Hematopoietic multipotent progenitor cell (in vitro differentiated cells): ENCODE measurements around the gene STAG2. TPM values are rescaled to one million over a fixed set of nuclear protein-coding genes. Genes with fewer than 3 reads are reported as not detected.

ENCODE experiments used
- DNase-seq, 3 donors: peaks; one replicate each; pipeline ENCODE4 v3.0.0-alpha.2; 2011 to 2015; ENCODE audit warnings: low read depth in 2 of 3, low spot score in 2 of 3
- total RNA-seq: library from RNA; depleted of rRNA; stranded (reverse); fragments of >200 nt; gene quantifications from one replicate; pipeline ENCODE4 v1.2.3, GENCODE V29; 2012

Gene STAG2
- total RNA-seq, 1 donor, result 39.6 TPM

DNA sequence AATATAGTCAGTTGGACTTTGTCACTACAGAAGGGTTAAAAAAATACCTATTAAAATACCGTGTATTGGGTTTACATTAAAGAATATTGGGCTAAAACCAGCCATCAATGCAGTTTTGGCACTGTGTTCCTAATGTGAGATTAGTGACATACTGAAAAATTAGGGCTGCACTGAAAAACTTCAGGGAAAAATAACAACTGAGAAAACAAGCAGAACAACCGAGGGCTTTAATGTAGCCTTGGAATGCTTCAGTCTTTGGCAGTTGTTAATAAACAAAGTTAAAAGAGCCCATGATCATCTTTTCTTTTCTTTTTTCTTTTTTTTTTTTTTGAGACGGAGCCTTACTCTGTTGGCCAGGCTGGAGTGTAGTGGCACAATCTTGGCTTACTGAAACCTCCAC lies 12.4 kb downstream of the STAG2 start:
- DNase-seq, result no peak

DNA sequence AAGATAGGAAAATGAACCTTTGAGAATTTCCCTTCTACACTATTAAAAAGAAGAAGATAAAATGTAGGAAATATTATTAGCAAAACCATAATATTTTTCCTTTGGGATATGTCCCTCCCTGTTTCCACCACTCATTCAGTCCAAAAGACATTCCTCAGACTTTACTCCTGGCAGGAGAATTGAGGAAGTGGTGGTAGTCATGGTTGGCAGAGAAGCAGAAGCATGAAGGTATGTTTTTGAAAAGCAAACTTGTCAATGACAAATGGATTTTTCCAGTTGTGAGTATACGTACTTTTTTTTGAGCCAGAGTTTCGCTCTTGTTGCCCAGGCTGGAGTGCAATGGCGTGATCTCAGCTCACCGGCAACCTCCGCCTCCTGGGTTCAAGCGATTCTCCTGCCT lies 13.7 kb downstream of the STAG2 start:
- DNase-seq, result no peak

DNA sequence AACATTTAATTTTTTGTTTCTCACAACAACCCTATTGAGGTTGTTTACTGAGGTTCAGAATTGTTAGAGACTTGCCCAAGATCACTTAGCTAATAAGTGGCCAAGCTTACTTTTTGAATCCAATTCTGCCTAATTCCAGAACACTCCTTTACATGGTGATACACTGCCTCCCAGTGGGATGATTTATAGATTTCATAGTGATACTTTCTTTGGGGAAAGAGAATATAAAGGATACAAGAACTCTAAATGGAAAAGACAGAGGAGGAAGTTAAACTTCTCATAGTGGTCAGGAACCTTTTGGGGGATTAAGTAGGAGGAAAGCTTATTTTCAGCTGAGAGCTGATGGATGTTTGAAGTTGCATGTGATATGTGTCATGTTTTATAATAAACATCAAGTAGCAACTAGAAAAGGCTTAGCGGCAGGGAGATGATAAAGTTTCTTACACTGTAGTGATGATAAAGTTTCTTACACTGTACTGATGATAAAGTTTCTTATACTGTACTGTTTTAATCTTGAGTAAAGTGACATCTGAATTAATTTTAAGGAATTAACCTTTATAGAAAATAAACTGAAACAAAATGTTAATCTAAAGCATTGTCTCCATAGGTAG lies 15.3 kb downstream of the STAG2 start:
- peak in 1 of 3 donors; percentile 59 for DNase-seq

DNA sequence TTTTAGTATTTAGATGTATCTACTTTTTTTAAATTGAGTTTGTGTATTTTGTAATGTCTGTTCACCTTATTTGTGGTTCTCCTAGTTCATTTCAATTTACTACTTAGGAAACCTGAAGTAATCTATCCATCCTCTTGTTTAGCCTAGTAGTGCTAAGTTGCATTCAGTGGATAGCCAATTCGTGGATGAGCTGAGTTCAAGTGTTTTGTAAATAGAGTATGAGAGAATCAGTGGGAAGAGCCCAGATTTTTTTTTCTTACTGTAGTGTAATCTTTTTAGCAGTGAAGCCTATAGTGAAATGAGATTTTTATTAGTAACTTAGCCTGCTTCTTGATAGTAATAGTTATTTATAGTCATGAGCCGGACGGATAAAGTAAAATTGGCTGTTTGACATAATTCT lies 21.7 kb downstream of the STAG2 start:
- no peak for DNase-seq

DNA sequence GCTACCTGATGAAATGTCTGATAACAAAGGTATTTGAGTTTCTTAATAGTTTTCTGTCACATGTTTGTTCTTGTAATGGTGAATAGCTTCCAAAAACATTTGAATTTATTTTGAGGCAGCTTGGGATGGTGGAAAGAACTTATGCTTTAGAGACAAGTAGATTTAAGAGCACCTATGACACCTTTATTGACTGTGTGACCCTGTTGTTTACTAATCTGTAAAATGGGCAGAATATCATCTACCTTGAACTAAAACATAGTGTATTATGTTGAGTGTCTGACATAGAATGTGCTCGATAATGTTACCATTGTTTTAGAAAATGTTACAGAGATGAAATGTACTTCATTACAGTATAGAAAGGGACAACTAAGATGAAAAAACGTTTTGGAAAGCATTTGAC lies 24.9 kb downstream of the STAG2 start:
- no peak for DNase-seq

DNA sequence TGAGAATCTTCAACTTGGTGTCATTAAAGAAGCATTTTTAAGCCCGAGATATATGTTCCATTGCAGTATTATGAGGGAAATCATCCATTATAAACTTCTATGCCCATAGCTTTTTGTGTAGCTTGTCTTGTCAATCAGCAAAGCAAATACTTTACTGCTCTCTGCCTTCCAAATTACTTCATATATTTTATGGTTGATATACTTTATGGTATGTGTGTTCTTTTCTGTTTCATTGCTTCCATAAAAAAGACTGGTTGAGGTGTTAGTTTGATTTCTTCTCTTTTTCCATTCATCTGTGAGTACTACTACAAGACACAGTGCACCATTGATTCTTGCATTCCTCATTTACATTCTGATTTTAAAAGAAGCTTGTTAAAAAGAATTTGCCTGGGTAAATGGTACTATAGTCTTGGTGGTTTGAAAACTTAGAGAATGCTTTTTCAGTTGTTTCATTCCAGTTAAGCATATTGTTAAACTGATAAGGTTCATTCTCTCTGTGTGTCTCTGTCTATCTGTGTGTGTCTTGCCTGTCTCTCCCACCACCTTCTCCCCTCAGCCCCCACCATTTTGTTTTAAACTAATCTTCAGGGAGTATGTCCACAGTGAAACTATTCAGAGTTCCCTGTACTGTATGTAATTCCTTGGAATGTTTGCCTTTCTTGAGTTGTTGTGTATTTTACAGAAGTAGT lies 27.1 kb downstream of the STAG2 start:
- no peak for DNase-seq

DNA sequence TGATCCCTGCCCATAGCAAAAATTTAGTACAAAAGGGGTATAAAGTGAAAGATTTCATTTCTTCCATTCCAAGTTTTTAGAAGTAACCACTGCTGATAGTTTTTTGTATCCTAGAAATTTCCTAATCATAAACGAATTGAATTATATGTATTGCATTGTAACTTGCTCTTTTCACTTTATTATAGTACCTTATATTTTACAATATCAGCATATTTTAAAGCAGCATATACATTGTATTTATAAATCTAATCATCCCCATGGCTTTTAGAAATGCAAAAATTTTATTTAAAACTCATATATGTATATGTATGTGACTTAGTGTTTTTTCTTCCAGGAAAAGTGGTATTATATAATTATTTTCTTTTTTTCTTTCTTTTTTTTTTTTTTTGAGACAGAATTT lies 27.7 kb downstream of the STAG2 start:
- DNase-seq, result no peak

DNA sequence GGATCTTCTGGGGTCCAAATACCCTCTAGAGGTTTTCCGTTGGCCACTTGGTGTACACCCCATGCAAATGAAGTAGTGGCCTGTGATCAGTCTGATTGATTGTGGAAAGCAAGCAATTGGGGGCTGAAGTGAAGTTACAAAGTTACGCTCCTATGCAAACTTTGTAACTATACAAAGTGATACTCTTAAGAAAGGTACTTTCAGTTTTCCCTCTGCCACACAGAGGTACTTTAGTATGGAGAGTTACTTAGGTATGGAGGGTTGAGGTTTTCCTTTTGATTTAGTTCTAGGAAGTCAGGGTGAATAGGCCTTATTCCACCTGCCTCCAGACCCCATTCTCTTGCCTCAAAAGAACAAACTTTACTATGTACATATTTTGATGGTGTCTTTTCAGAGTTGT lies 28.7 kb downstream of the STAG2 start:
- DNase-seq, result no peak

DNA sequence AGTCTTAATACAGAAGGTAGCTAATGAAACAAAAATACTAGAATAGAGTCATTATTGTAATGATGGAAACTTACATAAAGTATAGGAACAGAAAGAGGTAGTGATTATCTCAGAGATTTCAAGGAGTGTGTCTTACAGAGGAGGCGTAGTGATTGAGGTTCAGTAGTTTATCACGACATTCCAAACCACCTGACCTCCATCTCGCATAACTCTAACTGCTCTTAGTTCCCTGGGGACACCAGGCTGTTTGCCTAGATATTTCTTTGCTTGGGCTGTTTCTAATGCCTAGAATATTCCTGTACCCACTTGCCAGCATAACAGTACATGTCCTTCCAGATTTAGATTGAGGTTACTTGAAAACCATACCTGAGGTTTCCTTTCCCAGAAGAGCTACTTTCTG lies 29.1 kb downstream of the STAG2 start:
- DNase-seq, result no peak

DNA sequence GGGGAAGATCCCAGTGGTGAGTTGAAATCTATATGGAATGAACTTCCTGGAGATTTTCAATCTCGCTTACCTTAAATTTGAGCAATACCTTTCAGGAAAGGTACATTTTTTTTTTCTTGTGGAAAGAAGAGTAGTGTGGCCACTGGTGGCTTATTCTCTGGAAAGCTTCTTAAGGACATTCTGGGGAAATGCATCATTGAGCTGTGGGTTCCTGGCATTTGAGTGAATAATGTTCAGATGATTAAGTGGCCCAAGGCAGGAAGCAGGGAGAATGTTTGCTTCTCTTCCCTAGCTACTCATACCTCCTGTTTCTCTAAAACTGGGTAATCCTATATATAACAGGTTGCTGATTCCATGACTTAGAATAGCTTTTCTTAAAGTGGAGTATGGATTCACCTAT lies 31.8 kb downstream of the STAG2 start:
- DNase-seq, result no peak

DNA sequence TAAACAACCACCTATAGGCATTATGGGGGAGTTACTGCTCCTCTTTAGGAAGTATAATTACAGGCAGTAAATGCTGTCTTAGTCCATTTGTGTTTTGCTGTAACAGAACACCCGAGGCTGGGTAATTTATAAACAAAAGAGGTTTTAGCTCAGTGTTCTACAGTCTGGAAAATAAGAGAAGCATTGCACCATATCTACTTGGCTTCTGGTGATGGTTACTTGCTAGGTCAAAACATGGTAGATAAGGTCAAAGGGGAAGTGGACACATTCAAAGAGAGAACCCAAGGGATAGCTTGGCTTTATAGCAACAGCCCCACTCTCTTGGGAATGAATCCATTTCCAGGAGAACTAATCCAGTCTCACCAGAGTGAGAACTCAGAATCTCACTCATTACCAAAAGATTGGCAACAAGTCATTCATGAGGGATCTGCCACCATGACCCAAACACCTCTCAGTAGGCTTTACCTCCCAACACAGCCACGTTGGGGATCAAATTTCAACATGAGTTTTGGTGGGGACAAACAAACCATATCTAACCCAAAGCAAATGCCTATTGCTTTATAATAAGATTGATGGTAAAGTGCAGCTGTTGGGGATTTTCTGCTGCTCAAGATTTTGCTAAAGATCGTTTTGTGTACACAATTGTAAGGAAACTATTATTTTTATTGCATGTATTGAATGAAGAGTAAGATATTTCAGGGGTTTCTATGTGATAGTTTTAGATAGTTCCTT lies 32.6 kb downstream of the STAG2 start:
- no peak for DNase-seq

DNA sequence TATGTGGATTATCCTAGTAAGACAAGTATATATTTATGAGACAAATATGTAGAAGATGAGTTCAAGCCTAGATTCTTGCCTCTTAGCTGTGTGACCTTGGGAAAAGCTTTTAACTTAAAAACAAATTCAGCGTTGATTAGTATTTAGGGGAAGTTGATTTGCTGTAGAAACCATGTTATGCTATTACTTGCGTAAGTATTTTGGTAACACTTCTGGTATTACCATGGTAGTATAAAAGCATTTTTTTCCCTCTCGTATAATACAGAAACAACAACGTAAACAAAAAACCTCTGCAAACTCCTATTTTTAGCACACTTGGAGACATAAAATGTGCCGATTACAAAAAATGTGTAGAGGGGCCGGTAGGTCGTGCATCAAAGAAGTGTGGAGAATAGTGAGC lies 33.2 kb downstream of the STAG2 start:
- no peak for DNase-seq

DNA sequence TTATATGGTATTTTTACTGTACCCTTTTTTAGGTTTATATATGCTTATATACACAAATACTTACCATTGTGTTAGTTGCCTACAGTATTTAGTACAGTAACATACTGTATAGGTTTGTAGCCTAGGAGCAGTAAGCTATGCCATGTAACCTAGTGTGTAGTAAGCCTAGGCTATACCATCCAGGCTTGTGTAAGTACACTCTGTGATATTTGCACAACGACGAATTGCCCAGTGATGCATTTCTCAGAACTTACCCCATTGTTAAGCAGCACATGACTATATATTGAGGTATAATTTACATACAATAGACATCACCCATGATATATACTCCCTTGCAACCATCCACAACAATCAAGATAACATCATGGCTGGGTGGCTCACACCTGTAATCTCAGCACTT lies 40.1 kb downstream of the STAG2 start:
- no peak for DNase-seq

DNA sequence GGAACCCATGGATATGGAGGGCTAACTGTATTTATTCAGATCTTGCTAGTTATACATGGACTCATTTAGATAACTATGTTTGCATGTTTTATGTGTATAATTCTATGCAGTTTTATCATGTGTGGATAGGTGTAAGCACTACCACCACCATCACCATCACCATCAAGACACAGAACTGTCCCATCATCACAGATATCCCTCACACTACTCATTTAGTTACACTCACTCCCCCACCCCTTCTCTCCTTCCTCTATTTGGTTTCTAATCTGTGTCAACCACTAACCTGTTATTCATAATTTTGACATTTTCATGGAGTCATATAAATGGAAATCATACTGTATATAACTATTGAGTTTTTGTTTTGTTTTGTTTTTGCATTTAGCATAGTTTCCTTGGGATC lies 43.7 kb downstream of the STAG2 start:
- DNase-seq, result peak in 1 of 3 donors; percentile 13

DNA sequence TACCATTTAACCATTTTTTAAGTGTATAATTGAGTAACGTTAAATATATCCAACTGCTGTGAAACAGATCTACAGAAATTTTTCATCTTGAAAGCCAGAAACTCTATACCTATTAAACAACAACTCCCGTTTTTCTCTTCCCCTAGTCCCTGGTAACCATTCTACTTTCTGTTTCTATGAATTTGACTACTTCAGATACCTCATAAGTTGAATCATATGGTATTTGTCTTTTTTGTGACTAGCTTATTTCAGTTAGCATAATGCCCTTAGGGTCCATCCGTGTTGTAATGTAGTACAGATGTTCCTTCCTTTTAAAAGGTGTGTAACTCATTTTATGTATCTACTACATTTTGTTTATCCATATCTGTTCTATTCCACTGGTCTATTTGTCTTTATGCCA lies 48.7 kb downstream of the STAG2 start:
- no peak for DNase-seq

DNA sequence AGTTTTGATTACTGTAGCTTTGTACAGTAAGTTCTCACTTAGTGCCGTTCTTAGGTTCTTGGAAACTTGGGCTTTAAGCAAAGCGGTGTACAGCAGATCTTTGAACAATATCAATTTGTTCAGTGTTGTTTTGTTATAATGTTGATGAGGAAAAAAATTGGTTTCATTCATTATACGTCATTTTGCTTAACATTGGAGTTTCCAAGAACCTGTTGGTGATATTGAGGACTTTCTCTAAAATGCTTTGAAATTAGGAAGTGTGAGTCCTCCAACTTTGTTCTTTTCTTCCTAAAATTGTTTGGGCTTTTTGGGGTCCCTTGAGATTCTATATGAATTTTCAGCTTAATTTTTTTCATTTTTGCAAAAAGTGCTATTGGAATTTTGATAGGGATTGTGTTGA lies 49.1 kb downstream of the STAG2 start:
- DNase-seq, result no peak

DNA sequence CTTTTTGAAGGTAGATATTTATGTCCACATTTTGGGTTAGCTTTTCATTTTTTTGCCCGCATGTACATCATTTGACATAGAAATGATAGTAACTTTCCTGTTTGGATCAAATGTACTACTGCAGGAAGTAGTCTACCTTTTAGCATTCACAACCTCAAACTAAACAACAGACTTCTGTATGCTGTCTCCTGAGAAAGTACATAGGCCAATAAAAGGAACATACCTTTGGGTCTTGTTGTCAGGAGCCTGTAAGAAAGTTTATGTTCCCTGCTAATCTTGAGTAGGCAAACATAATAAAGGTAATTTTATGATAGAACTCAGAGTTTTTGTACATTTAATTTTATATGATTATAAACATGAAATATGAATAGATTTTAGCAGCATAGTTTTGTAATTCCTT lies 54.2 kb downstream of the STAG2 start:
- no peak for DNase-seq

DNA sequence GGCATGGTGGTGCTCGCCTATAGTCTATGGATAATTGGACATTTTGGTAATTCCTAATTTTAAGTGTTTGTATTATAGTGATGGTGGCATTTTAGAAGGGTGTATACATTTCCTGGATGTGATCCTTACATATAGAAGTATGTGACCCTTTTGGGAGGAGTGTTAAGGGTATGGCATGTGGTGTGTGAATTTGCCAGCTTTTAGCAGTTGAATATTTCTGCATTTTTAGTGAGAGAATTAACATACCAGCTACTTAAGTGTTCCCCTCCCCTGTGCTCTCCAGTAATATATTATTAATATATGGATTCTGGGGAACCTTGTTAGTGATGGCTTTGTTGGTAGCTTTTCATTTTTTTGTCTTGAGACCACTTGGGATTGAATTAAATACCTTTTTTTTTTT lies 55.3 kb downstream of the STAG2 start:
- DNase-seq, result no peak

DNA sequence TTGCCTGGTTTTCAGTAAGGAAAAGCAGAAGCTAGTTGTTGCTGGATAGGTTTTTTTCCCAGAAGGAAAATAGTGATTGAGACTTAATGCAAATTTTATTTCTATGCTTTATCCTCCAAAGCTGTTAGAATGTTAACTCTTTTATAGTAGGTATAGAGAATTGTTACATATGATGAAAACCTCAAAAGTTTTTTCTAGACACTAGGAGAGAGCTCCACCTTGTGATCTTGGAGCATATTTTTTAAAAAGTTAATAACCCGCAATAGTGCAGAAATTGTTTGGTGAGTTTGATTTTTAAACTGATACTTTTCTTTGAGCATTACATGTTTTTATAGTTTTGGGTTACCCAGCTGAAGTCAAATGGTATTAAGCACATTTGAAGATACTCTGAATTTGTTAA lies 56.5 kb downstream of the STAG2 start:
- DNase-seq, result peak in 1 of 3 donors; percentile 46

DNA sequence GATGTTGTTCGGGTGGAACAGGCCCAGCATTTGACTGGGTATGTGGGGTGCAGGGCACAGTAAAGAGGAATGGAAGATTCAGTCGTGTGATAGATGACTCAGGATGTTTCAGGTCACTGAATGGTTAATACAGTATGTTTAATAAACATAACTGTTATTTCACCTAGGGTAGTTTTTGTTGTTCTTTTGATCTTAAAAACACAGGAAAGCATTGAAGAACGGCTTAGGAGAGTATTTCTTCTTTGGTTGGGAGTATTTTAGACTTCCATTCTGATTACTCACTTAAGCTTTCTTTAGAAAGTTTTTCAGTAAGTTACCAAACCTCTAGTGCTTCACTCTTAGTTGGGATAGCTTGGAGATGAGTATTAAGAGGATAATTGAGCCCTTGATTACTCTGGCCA lies 62.3 kb downstream of the STAG2 start:
- DNase-seq, result no peak

DNA sequence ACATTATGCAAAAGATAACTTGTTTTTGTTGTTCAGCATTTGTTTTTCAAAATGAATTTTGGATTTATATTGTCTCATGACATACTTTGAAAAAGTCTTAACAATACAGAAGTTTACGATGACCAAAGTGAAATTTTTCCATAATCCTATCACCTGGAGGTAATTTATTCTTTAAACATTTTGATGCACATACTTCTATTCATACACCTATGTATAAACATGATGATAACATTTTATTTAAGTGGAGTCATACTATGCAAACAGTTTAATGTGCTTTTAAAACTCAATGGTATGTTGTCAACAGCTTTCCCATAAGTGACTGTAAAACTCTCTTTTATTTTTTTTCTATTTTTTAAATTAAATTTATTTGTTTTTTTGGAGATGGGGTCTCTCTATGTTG lies 65.0 kb downstream of the STAG2 start:
- DNase-seq, result no peak

DNA sequence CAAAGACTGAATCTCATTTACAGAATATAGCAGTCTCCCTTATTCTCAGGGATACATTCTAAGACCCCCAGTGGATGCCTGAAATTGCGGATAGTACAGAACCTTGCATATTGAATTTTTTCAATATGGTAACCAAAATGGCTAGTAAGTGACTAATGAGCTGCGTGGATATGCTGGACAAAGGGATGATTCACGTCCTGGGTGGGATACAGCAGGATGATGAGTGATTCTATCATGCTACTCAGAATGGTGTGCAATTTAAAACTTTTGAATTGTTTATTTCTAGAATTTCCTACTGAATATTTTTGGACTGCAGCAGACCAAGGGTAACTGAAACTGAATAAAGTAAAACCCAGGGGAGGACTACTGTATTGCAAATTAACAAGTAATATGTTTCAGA lies 66.7 kb downstream of the STAG2 start:
- DNase-seq, result no peak
